MCF 10A (cell line): Measurements from ENCODE around the gene VKORC1L1. TPM values are rescaled to one million over a fixed set of nuclear protein-coding genes. Genes with fewer than 3 reads are reported as not detected.

Experiments used
- BruUV-seq: library from RNA; stranded (reverse); fragments of 400-500 nt; replicated peaks from 2 replicates; lab custom pipeline; 2021; lab: Mats Ljungman, UMichigan
- CTCF ChIA-PET: fragments of 300-600 bp; sonication (Branson Sonifier 250); formaldehyde crosslinking; extraction: SDS; loops from one replicate; lab custom pipeline; 2021; ENCODE audit warnings: antibody characterized with exemption, inconsistent platforms; lab: Yijun Ruan, JAX
- POLR2A ChIA-PET: fragments of 300-600, 350-650 bp; sonication (Branson Sonifier 250); formaldehyde crosslinking; extraction: SDS; loops from one replicate; lab custom pipeline; 2020; ENCODE audit warnings: antibody characterized with exemption, inconsistent platforms; lab: Yijun Ruan, JAX
- DNase-seq: peaks from one replicate; pipeline ENCODE4 v3.0.0-alpha.2; 2018; ENCODE audit not compliant: unreplicated experiment
- H3K27ac Mint-ChIP-seq: one replicate; pipeline ENCODE4 v1.8.0; 2022; ENCODE audit warnings: mild to moderate bottlenecking, low read depth, mixed read lengths; ENCODE audit not compliant: unreplicated experiment
- H3K27me3 Mint-ChIP-seq: one replicate; pipeline ENCODE4 v1.8.0; 2022; ENCODE audit warnings: mixed read lengths; ENCODE audit not compliant: insufficient read depth, unreplicated experiment
- H3K36me3 Mint-ChIP-seq: one replicate; pipeline ENCODE4 v1.8.0; 2022; ENCODE audit warnings: mild to moderate bottlenecking, moderate library complexity, mixed read lengths; ENCODE audit not compliant: insufficient read depth, unreplicated experiment
- H3K4me1 Mint-ChIP-seq: one replicate; pipeline ENCODE4 v1.8.0; 2022; ENCODE audit warnings: mixed read lengths; ENCODE audit not compliant: insufficient read depth, unreplicated experiment
- H3K4me3 Mint-ChIP-seq: one replicate; pipeline ENCODE4 v1.8.0; 2022; ENCODE audit warnings: mild to moderate bottlenecking, moderate library complexity, mixed read lengths; ENCODE audit not compliant: unreplicated experiment
- H3K9me3 Mint-ChIP-seq: one replicate; pipeline ENCODE4 v1.8.0; 2022; ENCODE audit warnings: mixed read lengths; ENCODE audit not compliant: unreplicated experiment
- CTCF ChIP-seq: fragments of 200-600 bp; IDR thresholded peaks from one replicate; pipeline ENCODE4 v1.8.0; 2022; ENCODE audit warnings: antibody characterized with exemption, mild to moderate bottlenecking; ENCODE audit not compliant: unreplicated experiment
- intact Hi-C: fragments of 100-400 bp; cut with micrococcal nuclease; formaldehyde crosslinking; loops from 2 replicates; pipeline ENCODE4 v1.14.1; 2022
- total RNA-seq: library from RNA; stranded (reverse); gene quantifications from 2 replicates; pipeline ENCODE4 v1.2.3, GENCODE V29; 2022

The VKORC1L1 gene
- total RNA-seq, 1 experiment from 2014 or later, result 28.7 TPM

- POLR2A ChIA-PET, result no interaction called here
- BruUV-seq, result no TSS peak
- no peak for TF ChIP-seq CTCF
- Mint-ChIP-seq H3K36me3 (peaks cover 16% of the 10 kb centered on the region), H3K27me3 (no peaks in the 10 kb centered on the region), H3K9me3 (no peaks in the 10 kb centered on the region), H3K4me1 (peaks cover 5% of the 10 kb centered on the region), H3K4me3 (no peak overlapping the region), H3K27ac (no peak overlapping the region)
- intact Hi-C loops, result no loop called here
- CTCF ChIA-PET, result no interaction called here
- DNase-seq, result peak; percentile 71
Observed at GRCh38 chr7:65946904-65947303, 74.0 kb downstream of the VKORC1L1 start.

DNA sequence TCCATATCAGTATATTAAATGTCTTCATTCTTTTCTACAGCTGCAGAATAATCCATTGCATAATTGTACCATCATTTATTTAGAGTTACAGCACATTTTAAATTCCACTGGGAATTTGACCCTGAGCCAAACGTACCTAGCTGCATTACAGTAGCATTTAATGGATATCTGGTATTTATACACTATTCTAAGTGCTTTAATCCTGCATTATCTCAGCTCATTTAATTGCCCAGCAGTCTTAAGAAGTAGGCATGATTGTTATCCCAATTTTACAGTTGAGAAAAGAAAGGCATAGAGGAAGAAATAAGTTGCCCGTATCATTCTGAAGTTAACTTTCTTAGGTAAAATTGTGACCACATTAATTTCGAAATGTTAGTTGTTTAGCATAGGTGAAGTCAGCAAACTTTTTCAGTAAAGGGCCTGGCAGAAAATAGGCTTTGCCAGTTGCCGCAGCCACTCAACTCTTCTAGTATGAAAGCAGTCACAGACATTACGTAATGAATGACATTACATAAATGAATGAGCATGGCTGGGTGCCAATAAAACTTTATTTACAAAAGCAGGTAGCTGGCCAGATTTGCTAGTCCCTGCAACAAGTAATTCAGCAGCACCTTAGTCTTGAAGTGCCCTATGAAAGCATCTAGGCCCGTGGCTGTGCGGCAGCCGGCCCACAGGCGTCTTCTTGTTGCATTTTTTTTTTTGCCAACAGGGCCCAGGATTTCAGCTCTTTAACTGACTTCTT is 79.1 kb downstream of the VKORC1L1 start:
- CTCF ChIA-PET, result interaction anchor here (0.6 to 0.8 kb wide), 3 partner anchors 201 to 878 kb away, joined by 3 to 4 read pairs (median 3); no protein-coding TSS in a partner anchor
- POLR2A ChIA-PET, result interaction anchor here (0.7 to 1.9 kb wide), 7 partner anchors 29 to 201 kb away, joined by 3 to 10 read pairs (median 4); partner anchors contain the start of gene GUSB
- intact Hi-C loops, result no loop called here
- no peak for TF ChIP-seq CTCF
- DNase-seq, result peak; percentile 82
- Mint-ChIP-seq H3K27ac (no peak overlapping the region), H3K27me3 (no peaks in the 10 kb centered on the region), H3K36me3 (peaks cover 12% of the 10 kb centered on the region), H3K9me3 (no peaks in the 10 kb centered on the region), H3K4me1 (peaks cover 14% of the 10 kb centered on the region), H3K4me3 (no peak overlapping the region)
- no TSS peak for BruUV-seq

- H3K9me3 Mint-ChIP-seq, result no peaks in the 10 kb centered on the region
- H3K27me3 Mint-ChIP-seq, result no peaks in the 10 kb centered on the region
- ChIA-PET CTCF (no interaction called here), POLR2A (interaction anchor here (0.9 to 1.9 kb wide), 4 partner anchors 28 to 202 kb away, joined by 3 to 10 read pairs (median 4); partner anchors contain the start of gene GUSB)
- no peak overlapping the region for H3K27ac Mint-ChIP-seq
- TF ChIP-seq CTCF, result no peak
- peaks cover 14% of the 10 kb centered on the region for H3K4me1 Mint-ChIP-seq
- no TSS peak for BruUV-seq
- DNase-seq, result no peak
- no peak overlapping the region for H3K4me3 Mint-ChIP-seq
- H3K36me3 Mint-ChIP-seq, result peaks cover 15% of the 10 kb centered on the region
- intact Hi-C loops, result no loop called here
Observed at GRCh38 chr7:65953001-65953720, 80.3 kb downstream of the VKORC1L1 start.

- CTCF ChIA-PET, result no interaction called here
- no peak for TF ChIP-seq CTCF
Observed at GRCh38 chr7:65953890-65954450, 81.1 kb downstream of the VKORC1L1 start.

More at GRCh38 chr7:65953890-65954450, 81.1 kb downstream of the VKORC1L1 start:
- no TSS peak for BruUV-seq
- no peak overlapping the region for H3K4me3 Mint-ChIP-seq
- H3K36me3 Mint-ChIP-seq, result peaks cover 19% of the 10 kb centered on the region
- H3K9me3 Mint-ChIP-seq, result no peaks in the 10 kb centered on the region
- intact Hi-C loops, result no loop called here
- peaks cover 14% of the 10 kb centered on the region for H3K4me1 Mint-ChIP-seq
- POLR2A ChIA-PET, result interaction anchor here (0.9 kb wide), 1 partner anchor 203 kb away, joined by 3 read pairs; no protein-coding TSS in a partner anchor
- no peak overlapping the region for H3K27ac Mint-ChIP-seq
- no peak for DNase-seq
- H3K27me3 Mint-ChIP-seq, result no peaks in the 10 kb centered on the region
